HEK293T (cell line): ENCODE data around the gene BHLHE41.

Source experiments
- CTCF ChIA-PET: fragments of 350-600 bp; formaldehyde crosslinking; extraction: SDS; loops from one replicate; lab custom pipeline; 2021; ENCODE audit warnings: antibody characterized with exemption, inconsistent platforms; lab: Yijun Ruan, JAX
- POLR2A ChIA-PET: fragments of 350-600 bp; formaldehyde crosslinking; extraction: SDS; loops from one replicate; lab custom pipeline; 2020; ENCODE audit warnings: antibody characterized with exemption, inconsistent platforms; lab: Yijun Ruan, JAX
- DNase-seq: peaks from one replicate; pipeline ENCODE4 v3.0.0; 2012; ENCODE audit warnings: mixed read lengths; ENCODE audit errors: extremely low spot score
- ARNT ChIP-seq: fragments of 450-650 bp; IDR thresholded peaks from 2 replicates; pipeline ENCODE4 v1.6.1; 2017; ENCODE audit warnings: mild to moderate bottlenecking
- BHLHE40 ChIP-seq: fragments of 450-650 bp; IDR thresholded peaks from 2 replicates; pipeline ENCODE4 v1.6.1; 2016; ENCODE audit warnings: mild to moderate bottlenecking, moderate library complexity, borderline replicate concordance
- CTBP1 ChIP-seq: fragments of 450-650 bp; IDR thresholded peaks from 2 replicates; pipeline ENCODE4 v1.6.1; 2016; ENCODE audit warnings: borderline replicate concordance
- ELF4 ChIP-seq: fragments of 450-650 bp; IDR thresholded peaks from 2 replicates; pipeline ENCODE4 v1.6.1; 2017; ENCODE audit warnings: antibody characterized with exemption
- FOXA1 ChIP-seq: fragments of 450-650 bp; IDR thresholded peaks from 2 replicates; pipeline ENCODE4 v1.6.1; 2016; ENCODE audit warnings: mild to moderate bottlenecking
- FOXK2 ChIP-seq: fragments of 450-650 bp; IDR thresholded peaks from 2 replicates; pipeline ENCODE4 v1.6.1; 2016; ENCODE audit warnings: mild to moderate bottlenecking
- FOXM1 ChIP-seq: fragments of 450-650 bp; IDR thresholded peaks from 2 replicates; pipeline ENCODE4 v1.6.1; 2017; ENCODE audit warnings: mild to moderate bottlenecking, borderline replicate concordance
- HDGF ChIP-seq: fragments of 450-650 bp; IDR thresholded peaks from 2 replicates; pipeline ENCODE4 v1.6.1; 2017; ENCODE audit warnings: antibody characterized with exemption, borderline replicate concordance
- L3MBTL2 ChIP-seq: fragments of 450-650 bp; conservative IDR thresholded peaks from 2 replicates; pipeline ENCODE4 v1.6.1; 2016; ENCODE audit warnings: mild to moderate bottlenecking
- LEF1 ChIP-seq: fragments of 450-650 bp; IDR thresholded peaks from 2 replicates; pipeline ENCODE4 v1.6.1; 2017; ENCODE audit warnings: mild to moderate bottlenecking, borderline replicate concordance
- NFRKB ChIP-seq: fragments of 450-650 bp; IDR thresholded peaks from 2 replicates; pipeline ENCODE4 v1.6.1; 2016; ENCODE audit warnings: mild to moderate bottlenecking, moderate library complexity
- SP1 ChIP-seq: fragments of 450-650 bp; IDR thresholded peaks from 2 replicates; pipeline ENCODE4 v1.6.1; 2017
- SUZ12 ChIP-seq: fragments of 450-650 bp; IDR thresholded peaks from 2 replicates; pipeline ENCODE4 v1.6.1; 2016; ENCODE audit warnings: mild to moderate bottlenecking
- TARDBP ChIP-seq: fragments of 450-650 bp; IDR thresholded peaks from 2 replicates; pipeline ENCODE4 v1.6.1; 2016
- ZNF384 ChIP-seq: fragments of 450-650 bp; IDR thresholded peaks from 2 replicates; pipeline ENCODE4 v1.6.1; 2016
- TF ChIP-seq, protein P1 (sequence below): fragments of 450-650 bp; IDR thresholded peaks from 2 replicates; pipeline ENCODE4 v1.6.1; 2016

The BHLHE41 gene

GRCh38 chr12:26088998-26089397 is 35.8 kb downstream of the BHLHE41 start:
- no peak for TF ChIP-seq SUZ12
- TF ChIP-seq ARNT = no peak
- no peak for TF ChIP-seq FOXM1
- TF ChIP-seq BHLHE40 = no peak
- TF ChIP-seq ELF4 = no peak
- no peak for TF ChIP-seq ZNF384
- TF ChIP-seq, protein P1, sequence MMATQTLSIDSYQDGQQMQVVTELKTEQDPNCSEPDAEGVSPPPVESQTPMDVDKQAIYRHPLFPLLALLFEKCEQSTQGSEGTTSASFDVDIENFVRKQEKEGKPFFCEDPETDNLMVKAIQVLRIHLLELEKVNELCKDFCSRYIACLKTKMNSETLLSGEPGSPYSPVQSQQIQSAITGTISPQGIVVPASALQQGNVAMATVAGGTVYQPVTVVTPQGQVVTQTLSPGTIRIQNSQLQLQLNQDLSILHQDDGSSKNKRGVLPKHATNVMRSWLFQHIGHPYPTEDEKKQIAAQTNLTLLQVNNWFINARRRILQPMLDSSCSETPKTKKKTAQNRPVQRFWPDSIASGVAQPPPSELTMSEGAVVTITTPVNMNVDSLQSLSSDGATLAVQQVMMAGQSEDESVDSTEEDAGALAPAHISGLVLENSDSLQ = no peak
- TF ChIP-seq FOXK2 = no peak
- TF ChIP-seq TARDBP = no peak
- no peak for TF ChIP-seq HDGF
- TF ChIP-seq SP1 = no peak
- ChIA-PET POLR2A (no interaction called here), CTCF (no interaction called here)
- DNase-seq = no peak

- no peak for DNase-seq
- ChIA-PET CTCF (no interaction called here), POLR2A (no interaction called here)
- no peak for TF ChIP-seq CTBP1
- no peak for TF ChIP-seq BHLHE40
- TF ChIP-seq FOXA1 = no peak
- TF ChIP-seq ZNF384 = no peak
- TF ChIP-seq NFRKB = no peak
- no peak for TF ChIP-seq SP1
- TF ChIP-seq ARNT = no peak
- TF ChIP-seq SUZ12 = no peak
- TF ChIP-seq ELF4 = no peak
- no peak for TF ChIP-seq FOXM1
- no peak for TF ChIP-seq LEF1
- TF ChIP-seq FOXK2 = no peak
- TF ChIP-seq, protein P1 = no peak
- TF ChIP-seq HDGF = no peak
- no peak for TF ChIP-seq TARDBP
- TF ChIP-seq L3MBTL2 = no peak
Measured at GRCh38 chr12:26086936-26087335, 37.9 kb downstream of the BHLHE41 start.

- no peak for TF ChIP-seq SUZ12
- TF ChIP-seq L3MBTL2 = no peak
- TF ChIP-seq HDGF = no peak
- no peak for TF ChIP-seq BHLHE40
- POLR2A ChIA-PET = no interaction called here
- CTCF ChIA-PET = no interaction called here
- no peak for DNase-seq
Measured at GRCh38 chr12:26080911-26081310, 43.9 kb downstream of the BHLHE41 start.

GRCh38 chr12:26077915-26078702 is 46.7 kb downstream of the BHLHE41 start:
- POLR2A ChIA-PET = no interaction called here
- CTCF ChIA-PET = no interaction called here
- no peak for TF ChIP-seq FOXM1
- TF ChIP-seq ZNF384 = no peak
- no peak for TF ChIP-seq HDGF
- no peak for TF ChIP-seq TARDBP
- no peak for TF ChIP-seq L3MBTL2
- TF ChIP-seq, protein P1 = no peak
- TF ChIP-seq ELF4 = no peak
- DNase-seq = no peak
